Spleen (tissue), 7 donors: ENCODE measurements around the gene ADGRL3.

Source experiments
- POLR2AphosphoS5 ChIP-seq, 3 donors: sonication (generic); formaldehyde crosslinking; IDR thresholded peaks; one replicate each; pipeline ENCODE4 v1.5.1; 2017; ENCODE audit warnings: antibody characterized with exemption in 3 of 3
- TF ChIP-seq, protein P1 (sequence below), 11 experiments: fragments of 200-600 bp in 7 of 11; fragments of 450-650 bp in 4 of 11; sonication (generic) in 4 of 11; IDR thresholded peaks in 8 of 11; conservative IDR thresholded peaks in 3 of 11; 1 replicate in 7 of 11; 2 replicates in 4 of 11; pipeline versions ENCODE4 v1.4.0 to v1.8.0; 2016 to 2021; ENCODE audit warnings: antibody characterized with exemption in 11 of 11, inconsistent platforms in 4 of 11, mild to moderate bottlenecking in 1 of 11
- donor health status: DM: no; HTN: no; CAD: no; lungs with moderate emphysema.
- donor health status: DM: no; HTN: no; CAD: no.
- donor health status: DM: no; HTN: no; CAD: no.

DNA sequence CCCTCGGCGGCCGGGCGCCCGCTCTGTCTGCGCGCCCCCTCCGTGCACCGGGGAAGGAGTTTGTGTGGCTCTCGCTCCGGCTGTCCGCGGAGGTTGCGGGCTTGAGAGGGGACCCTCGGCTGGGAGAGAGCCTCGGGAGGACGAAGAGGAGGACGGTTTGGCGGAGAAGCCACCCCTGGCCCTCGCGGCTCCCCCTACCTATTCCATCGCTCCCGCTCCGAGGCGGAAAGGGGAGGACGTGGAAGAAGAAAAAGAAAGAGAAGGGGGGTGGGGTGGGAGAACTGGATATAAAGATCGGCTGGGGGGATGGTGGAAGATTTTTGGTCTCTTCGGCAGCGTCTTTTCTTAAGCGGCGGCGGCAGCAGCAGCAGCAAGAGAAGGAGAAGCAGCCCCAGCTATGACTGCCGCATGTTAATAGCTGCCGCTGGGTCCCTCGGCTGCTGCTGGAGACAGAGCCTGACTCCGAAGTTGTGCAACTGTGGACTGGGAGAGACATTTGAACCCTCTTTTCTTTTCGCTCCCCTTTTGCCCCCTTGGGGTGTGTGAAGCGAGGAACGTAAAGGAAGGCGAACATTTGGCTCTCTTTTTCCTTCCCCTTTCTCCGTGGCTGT lies 895 bp downstream of the ADGRL3 start:
- TF ChIP-seq POLR2AphosphoS5 (IDR thresholded peaks at IDR 0.05), result no peak
- TF ChIP-seq, protein P1, sequence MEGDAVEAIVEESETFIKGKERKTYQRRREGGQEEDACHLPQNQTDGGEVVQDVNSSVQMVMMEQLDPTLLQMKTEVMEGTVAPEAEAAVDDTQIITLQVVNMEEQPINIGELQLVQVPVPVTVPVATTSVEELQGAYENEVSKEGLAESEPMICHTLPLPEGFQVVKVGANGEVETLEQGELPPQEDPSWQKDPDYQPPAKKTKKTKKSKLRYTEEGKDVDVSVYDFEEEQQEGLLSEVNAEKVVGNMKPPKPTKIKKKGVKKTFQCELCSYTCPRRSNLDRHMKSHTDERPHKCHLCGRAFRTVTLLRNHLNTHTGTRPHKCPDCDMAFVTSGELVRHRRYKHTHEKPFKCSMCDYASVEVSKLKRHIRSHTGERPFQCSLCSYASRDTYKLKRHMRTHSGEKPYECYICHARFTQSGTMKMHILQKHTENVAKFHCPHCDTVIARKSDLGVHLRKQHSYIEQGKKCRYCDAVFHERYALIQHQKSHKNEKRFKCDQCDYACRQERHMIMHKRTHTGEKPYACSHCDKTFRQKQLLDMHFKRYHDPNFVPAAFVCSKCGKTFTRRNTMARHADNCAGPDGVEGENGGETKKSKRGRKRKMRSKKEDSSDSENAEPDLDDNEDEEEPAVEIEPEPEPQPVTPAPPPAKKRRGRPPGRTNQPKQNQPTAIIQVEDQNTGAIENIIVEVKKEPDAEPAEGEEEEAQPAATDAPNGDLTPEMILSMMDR (IDR thresholded peaks at IDR 0.05 in 8 of 11, conservative IDR thresholded peaks at IDR 0.05 in 3 of 11), result no peak
